HG02759 (cell line): ENCODE data around the gene CTNNA3.

Source experiments
- ATAC-seq: cut with Tn5 transposase; IDR thresholded peaks from one replicate; pipeline ENCODE4 v1.9.1; 2021; ENCODE audit warnings: mild to moderate bottlenecking, moderate library complexity; ENCODE audit not compliant: unreplicated experiment

The CTNNA3 gene

DNA sequence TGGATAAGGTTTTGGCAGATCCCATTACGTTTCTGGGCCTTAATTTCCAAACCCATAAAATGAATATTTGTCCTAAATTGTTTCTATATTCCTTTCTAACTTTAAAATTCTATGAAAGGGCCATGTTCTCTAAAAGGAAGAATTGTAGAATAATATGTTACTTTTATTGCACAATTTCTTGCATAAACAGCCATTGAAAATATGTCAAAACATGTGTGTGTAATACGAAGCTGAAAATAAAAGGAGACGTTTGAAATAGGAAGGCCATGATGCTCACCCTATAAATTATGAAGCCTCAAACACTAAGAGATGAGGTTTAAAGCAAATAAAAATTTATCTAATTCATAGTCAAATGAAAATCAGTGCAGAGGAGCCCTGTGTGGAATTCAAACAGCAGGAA, 915.2 kb downstream of the CTNNA3 start:
- no peak for ATAC-seq

DNA sequence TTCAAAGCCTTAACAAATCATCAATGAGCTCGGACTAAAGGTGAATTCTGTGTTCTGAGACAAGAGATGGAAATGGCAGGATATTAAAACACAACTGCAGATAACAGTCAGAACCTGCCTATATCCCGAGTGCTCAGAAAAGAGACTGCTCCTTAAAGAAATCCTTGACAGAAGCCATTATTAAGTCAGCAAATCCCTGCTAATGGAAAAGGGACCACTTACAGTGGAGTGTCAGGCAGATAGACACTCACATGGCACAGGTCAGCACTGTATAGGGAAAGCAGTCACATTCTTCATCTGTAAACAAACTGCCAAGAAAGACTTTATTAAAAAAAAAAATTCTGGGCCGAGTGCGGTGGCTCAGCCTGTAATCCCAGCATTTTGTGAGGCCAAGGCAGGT, 917.6 kb downstream of the CTNNA3 start:
- no peak for ATAC-seq

DNA sequence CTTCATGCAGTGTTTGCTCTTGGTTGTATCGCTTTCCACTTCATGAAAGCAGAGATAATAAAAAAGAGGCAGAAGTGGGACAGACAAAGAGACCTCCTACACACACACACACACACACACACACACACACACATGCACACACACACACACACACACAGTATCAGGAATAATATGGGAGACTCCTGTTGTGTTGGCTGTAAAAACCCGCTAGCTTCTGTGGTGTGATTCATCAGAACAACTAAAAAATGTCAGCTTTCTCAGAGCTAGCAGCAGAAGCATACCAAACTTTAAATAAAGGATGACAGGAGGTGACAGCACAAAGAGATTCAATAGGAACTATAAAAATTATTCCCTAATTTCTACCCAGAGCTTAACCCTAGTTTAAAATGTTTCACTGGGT, 918.3 kb downstream of the CTNNA3 start:
- ATAC-seq = no peak

DNA sequence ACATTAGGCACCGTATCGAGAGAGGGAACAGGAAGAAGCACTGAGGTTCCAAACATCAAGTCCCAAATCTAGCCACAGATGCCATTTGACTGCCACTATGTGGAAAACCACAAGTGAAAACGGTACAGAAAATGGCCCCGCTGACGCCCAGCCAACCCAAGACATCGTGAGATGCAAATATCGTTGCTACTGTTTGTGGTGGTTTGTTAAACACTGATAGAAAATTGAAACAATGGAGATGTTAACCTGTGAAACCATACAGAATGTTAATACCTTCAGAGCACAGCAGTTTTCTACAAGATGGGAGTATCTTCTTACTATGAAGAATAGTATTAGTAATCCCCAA, 922.5 kb downstream of the CTNNA3 start:
- no peak for ATAC-seq

DNA sequence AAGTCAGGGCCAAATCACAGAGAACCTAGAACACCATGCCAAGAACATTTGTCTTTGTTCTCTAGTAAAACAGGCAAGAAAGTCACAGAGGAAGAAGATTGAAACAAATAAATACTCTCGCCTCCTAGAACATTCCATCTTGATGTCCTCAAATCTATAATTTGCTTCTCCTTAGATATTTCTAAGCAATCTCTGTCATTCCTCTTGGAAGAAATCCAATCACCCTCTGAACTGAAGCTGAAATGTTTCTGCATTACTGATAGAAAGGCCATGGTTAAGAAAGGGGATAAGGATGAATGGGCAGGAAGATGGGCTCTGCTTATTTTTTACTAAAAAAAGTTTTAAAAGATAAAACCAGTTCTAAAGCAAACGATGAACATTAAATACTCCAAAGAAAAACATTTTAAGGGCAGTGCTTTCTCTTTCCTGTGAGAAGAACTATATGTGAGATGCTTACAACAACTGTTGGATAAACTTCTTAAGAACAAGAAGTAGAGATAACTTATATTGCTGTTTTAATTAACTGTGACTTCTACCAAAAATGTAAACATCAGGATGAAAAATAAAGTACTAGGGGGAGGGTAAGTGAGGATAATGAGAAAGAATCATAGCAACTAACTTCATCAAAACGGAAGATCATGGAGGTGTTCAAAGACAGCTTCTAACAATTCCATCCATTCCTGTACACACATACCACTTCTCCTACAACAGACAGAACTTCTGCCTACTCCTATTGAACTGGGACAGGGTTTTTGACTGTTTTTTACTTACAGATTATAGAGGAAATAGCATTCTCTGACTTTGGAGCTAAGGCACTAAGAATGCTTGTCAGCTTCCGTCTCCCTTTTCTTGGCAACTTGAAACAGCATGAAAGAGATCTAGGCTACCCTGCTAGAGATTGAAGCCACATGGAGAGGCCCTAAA, 923.2 kb downstream of the CTNNA3 start:
- no peak for ATAC-seq

DNA sequence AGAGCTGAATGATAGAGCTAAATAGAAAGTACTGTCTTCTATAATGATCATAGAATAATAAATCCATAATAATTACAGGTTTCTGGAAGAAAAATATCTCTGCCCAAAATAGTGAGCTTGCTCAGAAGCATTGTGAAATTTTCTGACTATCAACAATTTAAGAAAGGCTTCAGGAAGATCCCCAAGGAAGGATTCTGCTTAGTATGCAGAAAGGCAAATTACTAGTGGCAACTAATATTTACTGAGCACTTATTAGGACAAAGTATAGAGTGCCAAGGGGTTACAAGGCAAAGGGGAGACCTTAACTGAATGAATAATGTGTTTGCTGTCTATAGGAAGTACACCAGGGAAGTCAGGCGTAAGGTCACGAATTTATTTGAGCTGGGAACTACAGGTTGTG, 928.3 kb downstream of the CTNNA3 start:
- ATAC-seq = no peak

DNA sequence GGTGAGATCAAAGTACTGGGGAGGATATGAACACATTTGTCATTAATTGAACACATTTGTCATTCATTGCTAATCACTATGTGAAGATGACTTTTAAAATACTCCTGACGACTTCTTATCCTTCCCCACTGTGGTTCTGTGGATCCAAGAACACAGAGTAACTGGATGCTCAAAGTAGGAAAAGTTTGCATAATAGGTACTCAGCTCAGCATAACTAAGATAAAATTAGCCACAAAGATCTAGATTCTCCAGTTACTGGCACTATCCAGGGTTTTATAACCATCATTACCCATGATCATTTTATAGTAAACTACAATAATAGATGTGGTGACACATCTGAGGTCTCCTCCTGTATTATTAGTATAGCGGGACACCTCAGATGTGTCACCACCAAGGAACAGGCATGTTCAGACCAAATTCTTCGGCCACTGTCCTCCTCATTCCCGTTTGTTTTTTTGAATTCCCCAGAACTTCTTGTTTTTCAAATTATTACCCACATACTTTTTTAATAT, 933.7 kb downstream of the CTNNA3 start:
- no peak for ATAC-seq

DNA sequence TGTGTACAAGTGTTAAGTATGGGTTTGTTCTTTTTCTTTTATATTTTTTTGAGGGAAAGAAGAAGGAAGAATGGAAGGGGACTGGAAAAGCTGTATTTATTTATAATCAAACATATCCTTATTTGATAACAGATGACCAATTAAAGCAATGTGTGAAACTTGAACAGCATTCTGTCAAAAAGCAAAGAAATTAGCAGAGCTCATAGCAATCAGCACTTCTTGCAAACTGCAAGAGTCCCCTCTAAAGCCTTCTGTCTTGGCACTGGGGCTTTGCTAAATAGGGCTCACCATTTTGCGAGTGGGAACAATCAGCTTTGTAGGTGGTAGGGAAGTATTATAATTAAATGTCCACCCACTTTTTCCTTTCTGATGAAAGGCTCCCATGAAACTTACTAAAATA, 935.1 kb downstream of the CTNNA3 start:
- no peak for ATAC-seq

DNA sequence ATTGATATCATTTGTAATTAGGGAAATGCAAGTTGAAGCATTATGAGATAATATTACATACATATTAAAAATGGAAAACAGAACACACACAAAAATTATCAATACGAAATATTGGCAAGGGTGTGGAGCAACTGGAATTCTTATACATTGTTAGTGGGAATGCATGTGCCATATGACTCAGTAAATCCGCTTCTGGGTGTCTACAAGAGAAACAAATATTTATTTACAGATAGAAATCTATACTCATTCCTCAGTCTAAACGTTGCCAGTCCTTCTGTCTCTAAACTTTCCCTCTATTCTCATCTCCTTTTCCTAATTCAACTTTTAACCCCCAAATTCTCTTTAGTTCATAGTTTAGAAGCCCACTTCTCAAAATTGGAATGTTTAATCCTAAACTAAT, 940.5 kb downstream of the CTNNA3 start:
- no peak for ATAC-seq

DNA sequence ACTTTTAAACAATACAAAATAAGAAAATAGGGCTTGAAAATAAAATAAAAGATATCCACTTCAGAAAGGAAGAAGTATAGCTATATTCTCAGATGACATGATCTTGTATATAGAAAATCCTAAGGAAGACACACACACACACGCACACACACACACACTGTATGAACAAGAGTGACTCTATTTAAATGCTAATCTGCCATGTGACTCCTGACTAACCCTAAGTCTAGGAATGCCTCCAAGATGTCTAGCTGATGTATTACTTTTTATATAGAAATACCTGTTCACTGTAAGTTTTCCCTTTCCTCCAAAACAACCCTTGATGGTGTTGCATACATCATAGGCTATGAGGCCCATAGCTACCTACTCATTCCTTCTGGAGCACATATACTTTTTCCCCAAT, 943.3 kb downstream of the CTNNA3 start:
- ATAC-seq = no peak

DNA sequence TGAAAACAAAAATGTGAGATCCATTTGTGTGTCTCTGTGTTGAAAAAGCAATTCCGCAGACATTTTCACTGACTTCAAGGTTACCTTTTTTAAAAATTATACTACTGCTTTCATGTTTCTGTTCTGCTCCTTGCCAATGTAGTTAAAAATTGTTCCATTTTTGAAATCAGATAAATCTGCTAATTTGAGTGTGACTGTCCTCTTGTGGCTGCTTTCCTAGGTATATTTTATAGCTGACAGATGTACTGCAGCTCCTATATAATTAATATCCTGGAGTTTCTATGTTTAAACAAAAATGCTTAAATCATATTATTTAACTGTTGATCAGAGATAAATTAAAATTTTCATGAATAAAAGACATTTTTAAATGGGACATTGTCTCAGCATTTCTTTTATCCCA, 947.8 kb downstream of the CTNNA3 start:
- ATAC-seq = no peak

DNA sequence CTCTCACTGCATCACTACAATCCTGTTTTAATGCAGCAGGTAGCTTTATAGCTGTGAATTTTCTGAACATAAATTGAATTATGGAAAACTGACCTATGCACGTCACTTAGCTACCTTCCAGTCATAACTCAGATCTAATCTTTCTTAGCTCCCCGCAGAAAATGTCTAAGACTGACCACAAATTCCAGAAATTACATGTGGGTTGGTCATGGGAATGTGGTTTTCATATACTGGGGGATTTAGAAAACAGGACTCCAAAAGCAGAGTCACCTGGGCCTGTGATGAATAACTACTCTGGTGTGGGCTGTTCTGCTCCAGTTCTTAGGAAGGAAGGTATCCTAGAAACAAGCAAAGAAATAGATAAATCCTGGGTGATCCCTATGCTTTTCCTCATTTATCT, 948.5 kb downstream of the CTNNA3 start:
- ATAC-seq = no peak

DNA sequence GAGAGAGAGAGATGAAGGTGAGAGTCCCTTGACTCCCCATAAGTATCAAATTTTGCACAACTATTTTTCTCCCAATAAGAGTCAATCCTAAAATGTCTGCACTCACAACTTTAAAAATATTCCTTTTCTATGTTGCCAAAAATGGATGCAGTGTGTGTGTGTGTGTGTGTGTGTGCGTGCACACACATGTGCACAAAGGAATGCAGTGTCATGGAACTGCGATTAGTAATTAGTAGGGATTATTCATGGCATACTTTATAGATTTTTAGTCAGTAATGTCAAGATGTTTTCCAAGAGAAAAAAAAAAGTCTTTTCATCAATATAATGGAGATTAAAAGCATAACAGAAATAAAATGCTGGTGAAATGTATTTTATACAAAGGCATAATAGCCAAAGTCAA, 949.3 kb downstream of the CTNNA3 start:
- ATAC-seq = no peak

DNA sequence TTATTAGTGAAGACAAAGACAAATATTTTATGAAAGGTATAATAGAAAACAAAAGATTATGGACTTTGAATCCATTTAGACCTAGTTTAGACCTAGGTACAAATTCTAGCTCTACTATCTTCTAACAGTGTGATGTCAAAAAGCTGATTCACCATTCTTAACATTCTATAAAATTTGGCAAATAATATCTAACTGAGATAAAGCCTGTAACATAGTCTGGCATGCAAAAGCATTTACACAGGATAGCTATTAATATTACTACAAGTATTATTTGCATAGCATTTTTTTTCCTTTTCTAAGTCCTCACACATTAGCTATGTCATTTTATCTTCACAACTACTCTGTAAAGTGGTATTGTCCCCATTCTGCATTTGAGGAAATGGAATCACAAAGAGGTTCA, 949.7 kb downstream of the CTNNA3 start:
- ATAC-seq = no peak

DNA sequence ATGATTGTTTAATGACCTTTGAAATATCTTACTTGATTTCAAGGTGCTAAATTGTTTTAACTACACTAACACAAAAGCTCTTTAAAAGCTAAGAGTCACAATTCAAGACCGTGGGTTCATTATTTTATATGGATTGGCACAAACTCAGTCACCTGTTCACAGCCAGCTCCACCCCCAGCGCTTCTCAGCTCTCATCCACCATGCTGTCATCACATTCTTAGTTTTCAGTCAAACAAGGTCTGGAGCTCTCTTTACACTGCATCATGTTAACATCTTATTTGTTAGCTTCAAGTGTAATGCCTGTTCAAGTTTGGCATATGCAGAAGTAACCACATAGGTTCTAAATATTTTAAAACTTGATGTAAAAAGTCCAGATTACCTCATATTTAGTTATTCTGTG, 951.1 kb downstream of the CTNNA3 start:
- ATAC-seq = no peak

DNA sequence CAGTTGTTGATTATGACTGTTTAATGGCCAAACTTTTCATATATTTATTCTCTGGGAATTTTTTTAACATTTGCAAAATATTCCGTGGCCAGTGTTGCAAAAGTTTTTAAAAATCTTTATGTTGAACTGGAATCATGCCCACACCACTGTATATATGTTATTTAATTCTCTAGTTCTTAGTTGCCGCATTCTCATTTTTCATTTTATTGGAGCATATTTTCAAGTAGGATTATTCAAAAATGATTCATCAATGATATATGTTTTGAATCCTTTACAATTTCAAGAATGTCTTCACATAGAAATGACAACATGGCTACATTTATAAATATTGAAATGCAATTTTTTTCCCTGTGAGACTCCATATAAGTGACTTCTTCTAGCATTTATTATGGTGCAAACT, 958.8 kb downstream of the CTNNA3 start:
- ATAC-seq = no peak

DNA sequence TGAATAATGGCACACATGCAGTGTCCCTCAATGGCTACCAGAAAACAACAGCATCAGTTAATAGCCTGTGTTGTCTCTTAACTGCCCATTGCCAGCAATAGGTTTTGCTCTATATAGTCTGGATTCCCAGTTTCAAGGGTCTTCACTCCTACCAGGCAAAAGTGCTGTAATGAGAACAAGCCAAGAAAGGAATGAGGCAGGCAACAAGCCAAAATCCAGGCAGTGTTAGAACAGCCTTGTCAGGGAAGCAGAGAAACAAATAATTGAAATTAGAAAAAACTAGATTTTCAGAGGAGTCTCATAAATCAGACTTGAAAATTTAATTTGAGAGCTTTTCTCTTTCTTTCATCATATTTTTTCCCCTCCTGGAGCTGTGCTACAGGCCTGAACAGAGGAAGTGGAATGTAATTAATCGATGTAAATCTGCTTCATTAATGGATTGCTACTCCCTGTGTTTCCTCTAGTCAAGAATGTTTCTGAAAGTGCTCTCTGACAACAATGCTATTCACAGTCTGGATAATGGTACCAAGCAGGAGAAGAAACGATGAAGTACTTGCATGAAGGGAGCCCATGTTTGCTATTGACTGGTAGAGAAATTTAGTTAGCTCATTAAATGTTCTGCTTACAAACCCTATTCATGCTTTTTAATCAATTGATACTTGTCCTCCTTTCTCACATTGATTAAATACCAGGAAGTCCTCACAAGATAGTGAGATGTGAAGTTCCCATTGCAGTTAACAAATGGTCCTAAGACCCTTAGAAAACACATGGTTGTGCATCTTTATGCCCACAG, 972.2 kb downstream of the CTNNA3 start:
- no peak for ATAC-seq

DNA sequence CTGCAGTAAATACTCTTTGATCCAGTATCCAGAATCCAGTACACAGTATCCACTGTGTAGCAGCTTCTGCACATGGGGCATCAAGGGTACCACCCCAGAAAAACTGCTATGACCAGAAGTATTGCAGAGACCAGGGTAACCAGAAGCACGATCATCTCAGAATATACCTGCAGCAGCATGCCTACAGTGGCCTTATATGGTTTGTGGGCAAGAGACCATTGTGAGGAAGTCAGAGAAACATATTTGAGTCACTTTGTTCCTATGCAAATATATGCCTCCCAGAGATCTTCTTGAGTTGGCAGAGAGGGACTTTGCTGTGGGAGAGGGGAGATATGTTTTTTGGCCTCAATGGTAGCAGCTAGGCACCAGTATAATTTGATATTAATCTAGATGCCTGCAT, 976.5 kb downstream of the CTNNA3 start:
- no peak for ATAC-seq

DNA sequence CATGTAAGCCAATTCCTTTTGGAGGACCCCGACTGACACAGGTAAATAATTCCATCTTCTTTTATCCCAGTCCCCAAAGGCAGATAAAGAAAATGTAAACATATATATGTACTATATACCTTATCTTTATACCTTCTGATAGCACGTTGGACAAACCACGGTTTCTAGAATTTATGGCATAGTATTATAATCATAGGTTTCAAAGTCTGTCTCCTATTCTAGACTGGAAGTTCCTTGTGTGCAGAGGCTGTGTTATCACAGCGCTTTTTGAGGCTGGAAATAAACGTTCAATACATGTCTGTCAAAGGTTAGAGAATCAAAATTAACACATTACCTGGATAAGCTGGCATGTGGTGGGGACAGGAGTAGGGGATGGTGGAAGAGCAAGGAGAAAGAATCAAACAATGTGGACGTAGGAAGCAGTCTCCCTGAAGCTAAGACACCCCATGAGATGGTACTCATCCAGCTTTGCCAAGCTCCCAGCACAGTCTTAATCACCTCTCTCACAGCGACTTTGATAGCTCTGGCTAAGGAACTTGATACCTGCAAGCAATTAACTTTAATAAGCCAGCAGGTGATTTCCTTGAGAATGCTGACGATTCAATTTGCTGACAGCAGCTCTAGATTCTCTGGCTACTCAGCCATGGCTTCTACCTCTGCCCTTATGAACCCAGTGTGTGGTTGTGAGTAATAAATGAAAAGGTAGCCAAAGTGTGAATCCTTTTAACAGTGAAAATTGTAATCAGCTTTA, 978.6 kb downstream of the CTNNA3 start:
- no peak for ATAC-seq

DNA sequence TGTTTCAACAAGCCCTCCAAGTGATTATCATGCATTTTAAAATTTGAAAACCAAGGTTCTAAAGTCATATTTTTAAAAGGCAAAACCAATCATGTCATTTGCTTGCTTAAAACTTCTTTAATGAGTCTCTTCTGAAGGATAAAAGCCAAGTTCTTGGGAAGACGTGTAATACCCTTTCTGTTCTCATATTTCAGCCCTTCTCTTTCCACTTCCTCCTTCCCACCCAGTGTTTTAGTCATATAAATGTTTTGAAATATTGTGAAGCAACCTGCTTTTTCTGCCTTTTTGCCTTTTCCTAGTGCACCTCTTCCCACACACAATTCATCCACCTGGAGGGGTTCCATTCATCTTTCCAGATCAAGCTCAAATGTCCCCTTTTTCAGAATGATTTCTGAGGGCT, 981.3 kb downstream of the CTNNA3 start:
- ATAC-seq = no peak

DNA sequence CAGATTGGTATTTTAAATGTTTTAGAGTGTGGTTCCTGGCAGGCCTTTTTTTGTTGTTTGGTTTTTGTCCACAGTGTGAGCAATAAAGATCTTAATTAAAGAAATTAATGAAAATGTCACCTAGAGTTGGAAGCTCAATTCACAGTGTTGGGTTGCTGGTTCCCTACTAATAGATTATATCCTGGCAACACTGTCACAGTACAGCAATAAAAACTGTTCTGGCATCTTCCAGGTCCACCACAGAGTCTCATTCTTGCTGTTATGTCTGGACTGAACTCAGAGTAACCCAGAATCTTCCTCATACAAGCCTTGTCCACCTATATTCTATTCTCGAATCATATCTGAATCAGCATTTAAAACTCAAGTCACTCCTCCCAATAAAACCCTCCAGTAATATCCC, 982.6 kb downstream of the CTNNA3 start:
- no peak for ATAC-seq
